Lower leg skin (tissue), 3 donors: ENCODE measurements around the gene RGS7.

Experiments
- CTCF ChIP-seq, 3 donors: fragments of 450-650 bp; IDR thresholded peaks; one replicate each; pipeline ENCODE4 v1.5.1; 2016; ENCODE audit warnings: antibody characterized with exemption in 3 of 3, mild to moderate bottlenecking in 3 of 3, moderate library complexity in 2 of 3
- POLR2A ChIP-seq, 2 donors: fragments of 450-650 bp; IDR thresholded peaks; one replicate each; pipeline ENCODE4 v1.6.1; 2016 to 2017; ENCODE audit warnings: antibody characterized with exemption in 2 of 2, mild to moderate bottlenecking in 1 of 2, moderate library complexity in 1 of 2

DNA sequence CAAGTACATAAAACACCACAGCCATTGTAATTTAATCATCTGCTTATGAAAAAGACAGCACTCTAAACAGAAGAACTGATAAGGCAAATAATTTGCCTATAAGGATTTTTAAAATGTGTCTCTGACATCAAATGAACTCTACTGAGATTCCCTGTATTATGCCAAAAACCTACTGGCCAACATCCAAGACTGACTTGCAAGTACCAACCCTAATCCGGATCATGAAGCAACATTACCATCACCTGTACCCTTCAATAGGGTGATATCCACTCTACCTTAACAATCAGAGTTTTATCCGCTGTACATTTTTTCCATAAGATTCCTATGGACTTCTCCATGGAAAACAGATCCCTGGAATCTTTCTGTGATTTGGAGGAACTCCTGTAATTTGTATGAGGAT lies 4.6 kb downstream of the RGS7 start:
- TF ChIP-seq POLR2A (IDR thresholded peaks at IDR 0.05) (no peak), CTCF (IDR thresholded peaks at IDR 0.05) (no peak)
